ENCODE measurements around the gene EMX1.

EMX1 gene

DNA sequence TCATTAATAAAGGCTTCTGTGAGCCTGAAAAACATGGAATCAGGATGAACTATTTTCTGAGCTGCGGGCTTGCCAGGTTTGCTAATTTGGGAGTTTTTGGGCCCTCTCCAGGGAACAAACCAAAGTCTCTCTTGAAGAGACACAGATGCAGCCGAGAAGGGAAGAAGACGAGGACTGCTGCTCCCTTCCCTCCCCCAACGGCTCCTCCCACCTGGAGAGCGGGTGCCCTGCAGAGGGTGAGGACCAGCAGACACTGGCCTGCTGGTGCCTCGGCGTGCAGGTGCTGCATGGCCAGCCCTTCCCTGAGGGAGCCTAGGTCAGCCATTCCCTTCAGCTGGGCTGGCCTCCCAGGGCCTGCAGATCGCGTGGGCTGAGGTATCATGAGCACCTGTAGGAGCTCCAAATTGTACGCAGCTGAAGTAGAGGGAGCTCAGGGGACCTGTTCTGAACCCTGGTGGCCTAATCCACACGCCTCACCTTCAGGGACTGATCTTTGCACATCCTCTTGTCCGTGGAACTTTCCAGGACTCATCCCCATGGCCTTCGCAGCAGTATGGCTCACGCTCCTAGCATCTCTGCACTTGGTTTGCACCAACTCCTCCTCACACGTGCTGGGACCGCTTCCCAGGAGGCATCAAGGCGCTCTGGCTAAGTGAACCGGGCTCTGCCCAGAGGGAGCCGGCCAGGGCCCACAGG is 19.5 kb downstream of the EMX1 start:
- no peak for TF ChIP-seq CTCF (IDR thresholded peaks at IDR 0.05)

DNA sequence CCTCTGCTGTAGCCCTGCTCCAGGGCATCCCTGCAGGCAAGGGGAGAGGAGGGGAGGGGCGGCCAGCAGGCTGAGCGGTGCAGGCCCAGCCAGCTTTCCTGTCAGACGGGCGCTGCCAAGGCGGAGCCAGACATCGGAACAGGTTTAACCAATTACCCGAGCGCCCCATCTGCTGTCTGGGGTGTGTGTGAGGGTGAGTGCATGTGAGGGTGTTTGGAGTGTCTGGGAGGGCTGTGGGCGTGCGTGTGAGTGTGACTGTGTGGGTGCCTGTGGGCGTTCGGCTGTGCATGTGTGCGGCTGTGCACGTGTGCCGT is 20.0 kb downstream of the EMX1 start:
- TF ChIP-seq CTCF (IDR thresholded peaks at IDR 0.05), result no peak

GRCh38 chr2:72938455-72938854 is 21.1 kb downstream of the EMX1 start:
- TF ChIP-seq CTCF (IDR thresholded peaks at IDR 0.05), result no peak

DNA sequence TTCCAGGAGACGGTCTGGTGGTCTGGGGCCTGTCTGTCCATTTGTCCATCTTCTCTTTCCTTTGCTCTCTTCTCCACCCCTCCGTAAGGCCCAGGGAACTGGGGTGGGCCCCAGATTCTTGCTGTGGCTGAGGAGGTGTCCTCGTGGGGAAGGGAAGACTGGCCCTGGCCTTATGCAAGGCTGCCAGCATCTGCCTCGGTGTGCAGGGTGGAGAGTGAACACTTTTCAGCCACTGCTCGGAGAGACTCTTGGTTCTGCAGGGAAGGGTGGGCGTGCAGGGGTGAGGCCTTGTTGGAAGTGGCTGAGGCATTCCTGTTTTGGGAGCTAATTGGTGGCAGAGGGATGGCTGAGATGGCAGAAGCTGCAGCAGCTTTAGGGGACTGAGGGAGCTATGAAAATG is 23.0 kb downstream of the EMX1 start:
- no peak for TF ChIP-seq CTCF (IDR thresholded peaks at IDR 0.05)

GRCh38 chr2:72940786-72941185 is 23.5 kb downstream of the EMX1 start:
- TF ChIP-seq CTCF (IDR thresholded peaks at IDR 0.05), result no peak

DNA sequence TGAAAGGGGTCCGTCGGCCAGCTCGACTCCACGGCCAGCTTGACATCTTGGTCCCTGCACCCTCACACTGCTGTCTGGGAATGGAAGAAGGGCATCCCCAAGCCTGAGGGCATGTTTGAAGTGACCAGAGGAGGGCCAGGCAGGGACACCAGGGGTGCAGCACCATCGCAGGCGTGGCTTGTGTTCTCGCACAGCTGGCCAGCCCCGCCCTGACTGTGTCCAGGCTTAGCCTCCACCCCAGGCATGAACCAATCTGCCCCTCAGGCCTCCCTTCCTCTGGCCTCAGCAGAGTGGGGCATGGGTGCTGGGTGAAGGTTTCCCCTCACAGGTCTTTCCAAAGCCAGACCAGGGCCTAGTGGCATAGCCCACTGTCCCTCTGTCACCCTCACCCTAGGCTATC is 25.0 kb downstream of the EMX1 start:
- TF ChIP-seq CTCF (IDR thresholded peaks at IDR 0.05), result no peak

DNA sequence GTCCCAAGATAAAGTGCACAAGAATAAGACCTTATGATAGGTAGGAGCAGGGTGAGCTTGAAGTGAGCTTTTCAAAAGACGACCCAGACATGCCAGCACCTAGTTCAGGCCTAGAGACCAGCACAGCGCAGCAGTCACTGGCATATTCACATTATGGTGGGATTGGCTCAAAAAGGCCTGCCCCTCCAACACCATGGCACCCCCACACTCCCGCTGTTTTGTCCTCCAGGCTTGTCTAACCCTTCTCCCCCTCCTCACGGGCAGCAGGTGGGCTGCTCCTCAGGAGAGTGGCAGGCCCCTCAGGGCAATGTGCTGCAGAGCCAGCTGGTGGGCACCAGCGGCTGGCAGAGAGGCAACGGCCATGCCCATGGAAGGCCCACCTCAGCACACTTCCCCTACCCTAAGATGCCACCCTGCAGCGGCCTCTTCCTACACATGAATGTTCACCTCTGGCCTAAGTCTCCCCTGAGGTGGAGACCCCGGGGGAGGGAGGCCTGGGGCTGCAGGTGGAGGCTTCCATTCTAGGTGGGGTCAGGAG is 25.6 kb downstream of the EMX1 start:
- no peak for TF ChIP-seq CTCF (IDR thresholded peaks at IDR 0.05)
